ENCODE data around the gene CRK.

The CRK gene

DNA sequence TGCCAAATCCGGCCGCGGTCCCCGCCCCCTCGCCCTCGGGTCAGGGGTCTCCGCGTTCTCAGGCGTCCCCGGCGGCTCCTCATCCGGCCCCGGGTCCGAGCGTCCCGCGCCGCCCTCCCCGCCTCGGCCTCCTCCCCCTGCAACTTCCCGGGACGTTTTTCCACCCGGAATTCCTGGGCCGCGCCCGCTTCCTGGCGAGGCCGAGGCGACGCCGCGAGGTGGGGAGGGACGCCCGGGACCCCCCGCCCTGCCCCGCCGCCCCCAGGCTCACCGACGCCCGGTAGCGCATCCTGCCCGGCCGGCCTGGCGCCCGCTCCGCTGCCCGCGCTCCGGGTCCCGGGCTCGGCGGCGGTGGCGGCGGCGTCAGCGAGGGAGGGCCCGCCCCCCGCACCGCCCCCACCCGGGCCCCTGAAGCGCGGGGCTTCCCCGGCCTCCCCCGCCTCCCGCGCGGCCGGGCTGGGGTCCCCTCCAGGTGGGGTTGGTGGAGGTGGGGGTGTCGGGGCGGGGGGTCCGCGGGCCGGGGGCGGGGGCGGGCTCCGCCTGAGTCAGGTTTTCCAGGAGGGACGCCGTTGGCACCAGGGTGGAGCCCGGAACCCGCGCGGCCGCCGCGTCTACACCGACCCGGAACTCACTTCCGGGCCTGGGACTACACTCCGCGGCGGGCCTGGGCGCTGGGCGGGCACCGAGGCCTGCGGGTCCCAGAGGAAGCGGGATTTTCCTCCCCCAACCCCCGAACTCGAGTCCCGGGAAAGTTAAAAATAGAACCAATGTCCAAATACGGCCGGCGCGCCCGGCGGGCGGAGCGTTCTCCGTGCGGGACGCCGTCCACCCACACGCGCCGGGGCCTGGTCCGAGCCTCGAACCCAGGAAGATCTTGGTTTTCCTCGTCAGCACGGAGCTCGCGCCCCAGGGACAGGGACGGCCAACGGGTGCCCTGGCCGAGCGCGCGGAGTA, 29.7 kb upstream of the CRK start:
- no peak for FAIRE-seq

- FAIRE-seq = no peak
Measured at GRCh38 chr17:1484676-1485422, 28.8 kb upstream of the CRK start.

DNA sequence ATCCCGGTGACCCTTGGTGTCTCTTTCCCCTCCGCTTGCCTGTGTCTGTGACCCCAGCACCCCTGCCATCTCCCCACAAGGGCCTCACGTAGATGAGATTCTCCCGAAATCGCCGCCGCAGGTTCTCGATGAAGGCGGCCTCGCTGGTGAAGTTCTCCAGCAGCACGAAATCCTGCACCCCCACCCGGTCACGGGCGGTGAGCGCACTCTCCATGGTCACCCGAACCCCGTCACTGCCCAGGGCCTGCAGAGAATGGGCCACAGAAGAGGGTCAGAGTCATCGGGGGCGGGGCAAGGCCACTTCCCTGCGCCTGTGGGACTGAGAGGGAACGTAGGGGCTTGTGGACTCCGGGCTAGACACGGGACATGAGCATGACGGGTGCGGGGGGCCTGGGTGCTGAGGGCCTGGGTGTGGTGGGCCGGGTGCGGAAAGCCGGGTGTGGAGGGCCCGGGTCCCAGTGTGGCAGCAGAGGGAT, 28.1 kb upstream of the CRK start:
- FAIRE-seq = no peak

GRCh38 chr17:1482680-1483079, 26.6 kb upstream of the CRK start:
- no peak for FAIRE-seq

- no peak for FAIRE-seq
Measured at GRCh38 chr17:1481736-1482135, 25.7 kb upstream of the CRK start.

GRCh38 chr17:1480747-1481465, 24.9 kb upstream of the CRK start:
- no peak for FAIRE-seq

- FAIRE-seq = no peak
Measured at GRCh38 chr17:1478418-1478817, 22.4 kb upstream of the CRK start.

GRCh38 chr17:1475321-1475854, 19.4 kb upstream of the CRK start:
- FAIRE-seq = no peak

GRCh38 chr17:1474402-1475189, 18.6 kb upstream of the CRK start:
- no peak for FAIRE-seq

DNA sequence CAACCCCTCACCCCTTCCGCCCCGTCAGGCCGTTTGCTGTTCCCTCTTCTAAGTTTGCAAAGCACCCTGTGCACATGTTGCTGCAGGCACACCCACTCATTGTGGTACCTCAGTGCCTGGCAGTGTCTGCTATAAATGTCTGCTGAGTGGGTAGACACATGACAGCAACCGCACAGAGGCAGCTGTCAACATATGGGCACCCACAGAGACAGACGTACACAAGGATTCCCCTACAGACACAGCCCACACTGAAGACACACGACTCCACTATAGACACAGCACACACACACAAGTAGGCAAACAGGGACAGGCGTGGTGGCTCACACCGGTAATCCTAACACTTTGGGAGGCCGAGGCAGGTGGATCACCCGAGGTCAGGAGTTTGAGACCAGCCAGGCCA, 17.8 kb upstream of the CRK start:
- no peak for FAIRE-seq

DNA sequence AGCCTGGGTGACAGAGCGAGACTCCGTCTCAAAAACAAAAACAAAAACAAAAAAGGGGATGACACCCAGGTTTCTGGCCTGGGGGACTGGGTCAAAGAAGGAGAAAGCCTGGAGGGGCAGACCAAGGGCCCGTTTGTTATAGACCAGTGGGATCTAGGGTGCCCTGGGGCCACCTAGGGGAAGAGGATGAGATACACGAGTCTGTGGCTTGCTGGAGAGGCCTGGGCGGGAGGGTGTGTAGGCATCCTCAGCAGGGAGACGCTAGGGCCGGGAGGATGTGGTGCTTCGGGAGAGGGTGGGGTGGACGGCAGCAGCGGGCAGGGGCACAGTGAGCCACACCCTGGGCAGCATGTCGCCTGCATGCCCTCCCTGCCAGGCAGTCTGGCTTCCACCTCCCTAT, 17.1 kb upstream of the CRK start:
- FAIRE-seq = no peak

GRCh38 chr17:1471911-1472821, 16.1 kb upstream of the CRK start:
- no peak for FAIRE-seq

- no peak for FAIRE-seq
Measured at GRCh38 chr17:1471490-1471889, 15.5 kb upstream of the CRK start.

- no peak for FAIRE-seq
Measured at GRCh38 chr17:1470755-1471462, 14.9 kb upstream of the CRK start.

DNA sequence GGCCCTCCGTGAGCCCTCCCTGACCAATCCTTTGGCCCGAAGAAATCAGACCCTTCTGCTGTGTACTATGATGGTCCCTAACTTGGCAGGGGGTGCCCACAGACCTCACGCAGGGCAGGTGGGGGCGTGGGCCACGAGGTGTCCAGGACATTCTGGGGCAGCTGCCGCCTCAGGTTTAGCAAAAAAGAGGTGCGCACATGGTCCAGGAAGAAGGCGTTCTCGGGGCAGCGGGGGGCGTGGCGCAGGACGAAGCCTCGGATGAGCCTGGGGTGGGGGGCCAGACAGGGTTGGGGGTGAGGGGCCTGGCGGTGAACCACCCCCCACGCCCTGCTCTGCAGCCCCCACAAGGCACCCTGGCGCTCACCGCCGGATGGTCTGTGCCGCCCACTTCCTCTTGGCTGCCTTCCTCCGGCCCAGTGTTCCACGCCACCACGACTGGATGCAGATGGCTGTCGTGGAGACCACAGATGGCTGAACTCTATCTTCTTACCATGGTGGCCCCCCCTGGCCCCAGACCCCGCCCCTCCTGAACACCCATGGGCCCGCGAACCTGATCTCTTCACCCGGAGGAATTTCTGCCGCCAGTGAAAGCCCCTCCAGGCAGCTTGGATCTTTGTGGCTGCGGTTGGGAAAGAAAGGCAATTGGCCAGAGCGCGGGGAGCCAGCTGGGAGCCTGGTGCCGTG, 14.2 kb upstream of the CRK start:
- no peak for FAIRE-seq

DNA sequence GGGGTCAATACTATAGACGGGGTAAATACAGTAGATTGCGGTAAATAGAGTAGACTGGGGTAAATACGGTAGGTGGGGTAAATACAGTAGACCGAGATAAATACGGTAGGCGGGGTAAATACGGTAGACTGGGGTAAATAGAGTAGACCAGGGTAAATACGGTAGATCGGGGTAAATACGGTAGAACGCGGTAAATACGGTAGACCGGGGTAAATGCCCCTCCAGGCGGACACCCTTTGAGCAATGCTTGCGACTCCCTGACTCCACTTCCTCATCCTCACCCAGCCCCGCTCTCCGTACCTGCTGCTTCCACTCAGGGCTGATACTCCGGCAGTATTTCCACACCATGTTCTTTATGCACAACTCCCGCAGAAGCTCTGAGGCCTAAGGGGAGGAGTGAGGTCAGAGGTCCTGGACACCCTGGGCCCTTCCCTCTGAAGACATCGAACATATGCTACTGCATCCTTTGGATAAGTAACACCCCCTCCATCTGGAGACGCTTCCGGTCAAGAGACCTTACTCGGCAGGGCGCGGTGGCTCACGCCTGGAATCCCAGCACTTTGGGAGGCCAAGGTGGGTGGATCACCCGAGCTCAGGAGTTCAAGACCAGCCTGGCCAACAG, 13.3 kb upstream of the CRK start:
- FAIRE-seq = no peak

- FAIRE-seq = no peak
Measured at GRCh38 chr17:1467898-1468492, 12.0 kb upstream of the CRK start.

DNA sequence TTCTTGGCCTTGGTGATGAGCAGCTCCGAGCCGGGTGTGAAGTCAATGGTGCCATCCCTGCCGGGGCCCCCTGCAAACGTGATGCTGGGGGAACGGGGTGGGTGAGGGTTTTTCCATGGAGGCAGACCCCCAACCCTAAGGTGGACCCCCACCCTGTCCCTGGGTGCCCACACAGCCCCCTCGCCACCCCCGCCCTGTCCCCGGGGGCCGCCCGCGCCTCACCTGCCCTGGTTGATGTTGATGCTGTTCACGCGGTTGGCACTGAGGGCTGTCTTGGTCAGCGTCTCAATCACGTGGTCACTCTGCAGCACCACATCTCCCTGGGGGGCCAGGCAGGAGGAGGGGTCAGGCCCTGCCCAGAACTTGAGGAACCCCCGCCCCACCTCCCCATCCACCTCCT, 11.2 kb upstream of the CRK start:
- no peak for FAIRE-seq

- FAIRE-seq = no peak
Measured at GRCh38 chr17:1464186-1464585, 8.2 kb upstream of the CRK start.
